Transverse colon (tissue), 4 donors: ENCODE measurements around the gene C1orf174. TPM values are rescaled to one million over a fixed set of nuclear protein-coding genes. Genes with fewer than 3 reads are reported as not detected.

Source experiments
- DNase-seq: peaks from one replicate; pipeline ENCODE4 v3.0.0-alpha.2; 2019
- H3K27ac ChIP-seq, 4 donors: fragments of 200-600 bp; sonication (generic); 2 replicates each; pipeline ENCODE4 v1.5.1; 2016 to 2018; ENCODE audit warnings: inconsistent platforms in 4 of 4
- H3K27me3 ChIP-seq: fragments of 200-600 bp; sonication (generic); 2 replicates; pipeline ENCODE4 v1.5.1; 2017; ENCODE audit warnings: inconsistent platforms
- H3K36me3 ChIP-seq, 4 donors: fragments of 200-600 bp; sonication (generic); 2 replicates each; pipeline ENCODE4 v1.5.1; 2017 to 2019; ENCODE audit warnings: inconsistent platforms in 4 of 4
- H3K4me1 ChIP-seq, 4 donors: fragments of 200-600 bp; sonication (generic); 2 replicates each; pipeline ENCODE4 v1.5.1; 2017 to 2020; ENCODE audit warnings: inconsistent platforms in 4 of 4
- H3K4me3 ChIP-seq, 4 donors: fragments of 200-600 bp; sonication (generic); 1 replicate in 1 of 4; 2 replicates in 3 of 4; pipeline versions ENCODE4 v1.5.1 to v1.6.1; 2017 to 2019; ENCODE audit warnings: inconsistent platforms in 4 of 4
- H3K9me3 ChIP-seq, 2 donors: fragments of 200-600 bp; sonication (generic); 2 replicates each; pipeline ENCODE4 v1.5.1; 2017 to 2019; ENCODE audit warnings: inconsistent platforms in 2 of 2
- EP300 ChIP-seq: sonication (generic); formaldehyde crosslinking; IDR thresholded peaks from one replicate; pipeline ENCODE4 v1.6.1; 2017; ENCODE audit warnings: antibody characterized with exemption, low read depth
- POLR2A ChIP-seq: fragments of 450-650 bp; IDR thresholded peaks from one replicate; pipeline ENCODE4 v1.6.1; 2016; ENCODE audit warnings: antibody characterized with exemption, mild to moderate bottlenecking, moderate library complexity
- POLR2AphosphoS5 ChIP-seq, 3 donors: sonication (generic); formaldehyde crosslinking; IDR thresholded peaks; one replicate each; pipeline ENCODE4 v1.6.1; 2016; ENCODE audit warnings: antibody characterized with exemption in 3 of 3
- WGBS, 2 donors: methylation state at CpG; one replicate each; pipeline ENCODE4 v1.1.5; 2018; ENCODE audit warnings: low coverage in 1 of 2; 5-methylcytosine and 5-hydroxymethylcytosine counted together
- in situ Hi-C, 4 donors: fragments of 200-750 bp; cut with MboI; loops; one replicate each; pipeline versions ENCODE4 v1.15.0 to v1.15.1; 2017; ENCODE audit warnings: low sequenced_read_pairs in 3 of 4, low pct_ligation_motif_present in 1 of 4, low pct_unique_long_range_greater_than_20kb in 1 of 4
- intact Hi-C: fragments of 100-400 bp; cut with DNase I; formaldehyde crosslinking; loops from one replicate; pipeline ENCODE4 v1.15.1; 2023; ENCODE audit warnings: low total_unique reads
- total RNA-seq, 4 donors: library from RNA; depleted of rRNA; stranded (reverse); fragments of >200 nt; gene quantifications; one replicate each; pipeline ENCODE4 v1.1.0, GENCODE V29; 2016
- TF ChIP-seq, protein P1 (sequence below), 5 experiments: fragments of 200-600 bp in 3 of 5; fragments of 450-650 bp in 2 of 5; sonication (generic) in 3 of 5; IDR thresholded peaks; 1 replicate in 2 of 5; 2 replicates in 3 of 5; pipeline ENCODE4 v1.5.1; 2016 to 2017; ENCODE audit warnings: antibody characterized with exemption in 5 of 5, inconsistent platforms in 3 of 5, mild to moderate bottlenecking in 2 of 5, moderate library complexity in 1 of 5

C1orf174 gene
- total RNA-seq, 4 donors from 2014 or later: 23.5 to 45.4 (median 36.6) TPM

DNA sequence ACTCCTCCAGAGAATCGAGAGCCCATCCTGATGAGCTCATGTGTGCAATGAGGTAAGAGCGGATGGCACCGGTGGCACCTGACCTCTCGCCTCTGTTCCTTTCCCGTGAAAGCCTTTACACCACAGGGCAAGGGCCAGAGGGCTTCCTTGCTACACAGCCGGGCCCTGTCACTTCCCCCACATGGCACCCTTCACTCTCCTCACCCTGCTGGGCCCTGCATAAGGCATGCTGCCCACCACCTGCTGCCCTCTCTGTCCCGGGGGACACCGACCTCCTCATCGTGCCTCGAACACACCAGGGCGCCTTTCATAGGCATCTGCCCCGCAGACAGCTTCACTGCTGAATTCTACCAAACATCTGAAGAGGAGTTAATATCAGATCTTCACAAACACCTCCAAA lies 45.1 kb upstream of the C1orf174 start:
- Histone ChIP-seq H3K27ac (no peak overlapping the region), H3K9me3 (no peaks in the 10 kb centered on the region), H3K4me1 (no peaks in the 10 kb centered on the region), H3K36me3 (no peaks in the 10 kb centered on the region), H3K4me3 (no peak overlapping the region), H3K27me3 (no peaks in the 10 kb centered on the region)
- no peak for TF ChIP-seq EP300
- TF ChIP-seq, protein P1, sequence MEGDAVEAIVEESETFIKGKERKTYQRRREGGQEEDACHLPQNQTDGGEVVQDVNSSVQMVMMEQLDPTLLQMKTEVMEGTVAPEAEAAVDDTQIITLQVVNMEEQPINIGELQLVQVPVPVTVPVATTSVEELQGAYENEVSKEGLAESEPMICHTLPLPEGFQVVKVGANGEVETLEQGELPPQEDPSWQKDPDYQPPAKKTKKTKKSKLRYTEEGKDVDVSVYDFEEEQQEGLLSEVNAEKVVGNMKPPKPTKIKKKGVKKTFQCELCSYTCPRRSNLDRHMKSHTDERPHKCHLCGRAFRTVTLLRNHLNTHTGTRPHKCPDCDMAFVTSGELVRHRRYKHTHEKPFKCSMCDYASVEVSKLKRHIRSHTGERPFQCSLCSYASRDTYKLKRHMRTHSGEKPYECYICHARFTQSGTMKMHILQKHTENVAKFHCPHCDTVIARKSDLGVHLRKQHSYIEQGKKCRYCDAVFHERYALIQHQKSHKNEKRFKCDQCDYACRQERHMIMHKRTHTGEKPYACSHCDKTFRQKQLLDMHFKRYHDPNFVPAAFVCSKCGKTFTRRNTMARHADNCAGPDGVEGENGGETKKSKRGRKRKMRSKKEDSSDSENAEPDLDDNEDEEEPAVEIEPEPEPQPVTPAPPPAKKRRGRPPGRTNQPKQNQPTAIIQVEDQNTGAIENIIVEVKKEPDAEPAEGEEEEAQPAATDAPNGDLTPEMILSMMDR (IDR thresholded peaks at IDR 0.05): no peak
- TF ChIP-seq POLR2A: no peak
- TF ChIP-seq POLR2AphosphoS5 (IDR thresholded peaks at IDR 0.05): no peak
- intact Hi-C loops: no loop called here
- no peak for DNase-seq
- WGBS, 2 donors: 85% methylated on average over 12 of the region's 12 CpGs; no CpG with 5 or more reads in 1 of the 2 donors
- in situ Hi-C loops: no loop called here

DNA sequence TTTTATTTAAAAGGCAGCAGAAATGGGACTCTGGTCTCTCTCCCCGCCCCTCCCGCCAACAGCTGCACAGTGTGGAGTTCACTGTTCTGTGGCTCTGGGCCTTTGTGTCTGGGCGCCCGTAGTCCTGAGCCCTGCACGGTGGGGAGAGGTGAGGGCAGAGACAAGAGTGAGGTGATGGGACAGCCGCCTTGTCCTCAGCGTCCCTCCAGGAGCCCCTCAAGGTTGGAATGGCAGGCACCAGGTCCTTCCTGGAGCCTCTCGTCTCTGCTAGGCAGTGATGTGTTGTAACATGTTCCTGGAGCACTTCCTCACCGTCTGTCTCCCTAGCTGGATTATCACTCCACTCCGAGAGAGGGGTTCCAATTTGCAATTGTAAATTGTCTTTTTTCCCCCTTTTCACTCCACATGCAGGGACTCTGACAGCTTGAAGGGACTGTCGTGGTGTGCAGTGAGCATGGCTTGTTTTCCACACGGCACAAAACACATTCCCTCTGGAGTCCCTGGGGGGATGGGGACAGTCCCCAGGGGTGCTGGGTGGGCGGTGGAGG lies 44.6 kb upstream of the C1orf174 start:
- H3K4me1 ChIP-seq: no peaks in the 10 kb centered on the region
- in situ Hi-C loops (no loop called here), intact Hi-C loops (no loop called here)
- no peak for TF ChIP-seq EP300
- TF ChIP-seq, protein P1 (IDR thresholded peaks at IDR 0.05): no peak
- H3K9me3 ChIP-seq: no peaks in the 10 kb centered on the region
- H3K4me3 ChIP-seq: no peak overlapping the region
- DNase-seq: no peak
- WGBS, 2 donors: 71% methylated on average over 13 of the region's 13 CpGs; no CpG with 5 or more reads in 1 of the 2 donors
- H3K27me3 ChIP-seq: no peaks in the 10 kb centered on the region
- H3K36me3 ChIP-seq: no peaks in the 10 kb centered on the region
- no peak overlapping the region for H3K27ac ChIP-seq

DNA sequence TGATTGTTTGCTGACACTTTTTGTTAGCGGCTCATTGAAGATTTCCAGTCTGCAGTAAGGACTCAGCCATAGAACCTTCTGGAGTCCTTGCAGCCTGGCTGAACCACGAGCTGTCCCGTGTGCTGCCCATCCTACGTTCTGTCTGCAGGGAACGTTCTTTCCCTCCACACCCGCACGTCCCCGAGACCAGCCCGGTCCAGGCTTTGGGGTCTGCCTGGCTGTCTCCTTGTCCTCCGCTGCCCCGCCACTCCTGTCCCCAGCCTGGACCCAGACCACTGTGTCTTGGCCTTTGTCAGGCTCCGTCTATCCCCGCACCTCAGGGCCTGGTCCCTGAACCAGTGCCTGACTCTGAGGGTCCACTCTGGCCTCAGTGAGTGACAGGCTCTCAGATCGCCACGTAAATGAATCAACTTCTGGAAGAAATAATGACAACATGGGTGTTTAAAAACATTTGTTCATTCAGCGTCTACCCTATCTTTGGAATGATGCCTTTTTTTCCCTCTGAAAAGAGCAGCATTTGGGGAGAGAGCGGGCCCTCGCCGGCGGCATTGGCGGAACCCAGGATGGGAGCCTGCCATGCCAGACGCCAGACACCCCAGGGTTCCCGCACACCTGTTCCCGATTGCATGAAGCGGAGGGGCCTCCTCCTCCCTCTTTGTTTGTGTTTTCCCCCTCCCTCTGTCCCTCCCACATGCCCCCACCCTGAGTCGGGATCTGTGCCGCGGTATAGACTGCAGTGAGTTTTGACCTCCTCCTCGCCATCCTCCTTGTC lies 43.9 kb upstream of the C1orf174 start:
- DNase-seq: no peak
- no peaks in the 10 kb centered on the region for H3K4me1 ChIP-seq
- H3K36me3 ChIP-seq: no peaks in the 10 kb centered on the region
- WGBS, 2 donors: 78 to 82% methylated on average over 9 to 29 of the region's 29 CpGs
- no peaks in the 10 kb centered on the region for H3K27me3 ChIP-seq
- intact Hi-C loops: no loop called here
- in situ Hi-C loops: no loop called here
- TF ChIP-seq POLR2AphosphoS5 (IDR thresholded peaks at IDR 0.05) (no peak), EP300 (no peak)
- TF ChIP-seq, protein P1 (IDR thresholded peaks at IDR 0.05): no peak
- no peak overlapping the region for H3K4me3 ChIP-seq
- H3K27ac ChIP-seq: no peak overlapping the region
- no peaks in the 10 kb centered on the region for H3K9me3 ChIP-seq

DNA sequence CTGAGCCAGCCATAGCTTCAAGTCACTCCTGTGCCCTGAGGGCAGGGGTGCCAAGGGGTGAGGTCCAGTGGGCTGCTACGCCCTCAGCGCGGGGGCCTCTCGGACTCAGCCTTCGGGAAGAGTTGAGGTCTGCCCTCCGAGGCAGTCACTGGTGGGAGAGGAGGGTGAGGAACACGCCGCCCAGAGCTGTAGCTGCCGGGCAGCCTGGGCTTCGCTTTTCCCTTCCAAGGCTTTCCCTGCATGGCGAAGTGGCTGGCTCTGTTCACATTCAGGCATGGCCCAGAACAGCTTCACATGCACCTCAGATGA lies 43.0 kb upstream of the C1orf174 start:
- H3K27ac ChIP-seq: peak overlapping the region in 1 of 4 donors; percentile 48
- intact Hi-C loops: no loop called here
- H3K27me3 ChIP-seq: no peaks in the 10 kb centered on the region
- TF ChIP-seq POLR2AphosphoS5 (IDR thresholded peaks at IDR 0.05): no peak
- TF ChIP-seq EP300: no peak
- TF ChIP-seq, protein P1 (IDR thresholded peaks at IDR 0.05): no peak
- no peak for TF ChIP-seq POLR2A
- H3K36me3 ChIP-seq: no peaks in the 10 kb centered on the region
- 51 to 82% methylated on average over 5 to 9 of the region's 11 CpGs for WGBS, 2 donors
- DNase-seq: no peak
- H3K9me3 ChIP-seq: no peaks in the 10 kb centered on the region
- no peaks in the 10 kb centered on the region for H3K4me1 ChIP-seq
- H3K4me3 ChIP-seq: no peak overlapping the region
- in situ Hi-C loops: no loop called here
